Measurements from ENCODE around the gene GMCL2.

DNA sequence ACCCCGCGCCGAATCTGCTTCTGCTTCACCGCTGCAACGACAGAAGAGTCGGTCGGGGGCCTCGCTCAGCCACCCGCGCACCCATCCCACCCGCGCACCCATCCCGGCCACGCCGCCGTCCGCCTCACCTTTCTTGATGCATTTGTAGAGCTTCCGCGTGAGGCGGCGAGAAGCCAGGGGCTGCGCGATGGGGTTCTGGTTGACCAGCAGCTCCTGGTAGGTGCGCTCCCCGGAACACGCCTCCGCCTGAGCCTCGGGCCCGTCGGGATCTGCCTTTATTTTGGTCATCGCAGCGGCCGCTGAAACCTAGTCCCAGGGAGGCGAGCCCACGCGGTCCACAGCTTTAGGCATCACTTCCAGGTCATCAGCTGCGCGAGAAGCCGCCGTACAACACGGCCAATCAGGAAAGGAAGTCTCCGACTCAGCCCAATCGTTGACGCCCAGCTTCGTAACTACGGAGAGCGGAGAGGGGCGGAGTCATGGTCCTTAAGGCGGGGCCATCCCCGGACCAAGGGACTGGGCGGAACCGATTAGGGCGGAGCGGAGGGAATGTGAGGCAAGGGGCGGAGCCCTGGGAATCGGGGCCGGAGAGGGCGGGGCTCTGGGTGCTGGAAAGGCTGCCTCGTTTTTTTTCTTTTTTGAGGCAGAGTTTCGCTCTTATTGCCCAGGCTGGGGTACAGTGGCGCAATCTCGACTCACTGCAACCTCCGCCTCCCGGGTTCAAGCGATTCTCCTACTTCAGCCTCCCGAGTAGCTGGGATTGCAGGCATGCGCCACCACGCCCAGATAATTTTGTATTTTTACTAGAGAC lies 33.4 kb downstream of the GMCL2 start, which contains the start of gene NHP2:
- TF ChIP-seq POLR2A (IDR thresholded peaks at IDR 0.05; ENCODE audit: extremely low read depth, insufficient read length): peak; percentile 29
- TF ChIP-seq, protein P1, sequence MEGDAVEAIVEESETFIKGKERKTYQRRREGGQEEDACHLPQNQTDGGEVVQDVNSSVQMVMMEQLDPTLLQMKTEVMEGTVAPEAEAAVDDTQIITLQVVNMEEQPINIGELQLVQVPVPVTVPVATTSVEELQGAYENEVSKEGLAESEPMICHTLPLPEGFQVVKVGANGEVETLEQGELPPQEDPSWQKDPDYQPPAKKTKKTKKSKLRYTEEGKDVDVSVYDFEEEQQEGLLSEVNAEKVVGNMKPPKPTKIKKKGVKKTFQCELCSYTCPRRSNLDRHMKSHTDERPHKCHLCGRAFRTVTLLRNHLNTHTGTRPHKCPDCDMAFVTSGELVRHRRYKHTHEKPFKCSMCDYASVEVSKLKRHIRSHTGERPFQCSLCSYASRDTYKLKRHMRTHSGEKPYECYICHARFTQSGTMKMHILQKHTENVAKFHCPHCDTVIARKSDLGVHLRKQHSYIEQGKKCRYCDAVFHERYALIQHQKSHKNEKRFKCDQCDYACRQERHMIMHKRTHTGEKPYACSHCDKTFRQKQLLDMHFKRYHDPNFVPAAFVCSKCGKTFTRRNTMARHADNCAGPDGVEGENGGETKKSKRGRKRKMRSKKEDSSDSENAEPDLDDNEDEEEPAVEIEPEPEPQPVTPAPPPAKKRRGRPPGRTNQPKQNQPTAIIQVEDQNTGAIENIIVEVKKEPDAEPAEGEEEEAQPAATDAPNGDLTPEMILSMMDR (IDR thresholded peaks at IDR 0.05; ENCODE audit: low read depth, low read length): no peak
- TF ChIP-seq, protein P2, sequence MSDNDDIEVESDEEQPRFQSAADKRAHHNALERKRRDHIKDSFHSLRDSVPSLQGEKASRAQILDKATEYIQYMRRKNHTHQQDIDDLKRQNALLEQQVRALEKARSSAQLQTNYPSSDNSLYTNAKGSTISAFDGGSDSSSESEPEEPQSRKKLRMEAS (IDR thresholded peaks at IDR 0.05; ENCODE audit: low read depth, low read length): peak; percentile 87
